IMR-90 (cell line): ENCODE data around the gene DNASE2.

ENCODE experiments used
- BHLHE40 ChIP-seq: fragments of 150-350 bp; IDR thresholded peaks from 2 replicates; pipeline ENCODE4 v1.6.1; 2016; ENCODE audit warnings: mild to moderate bottlenecking, low read depth, low read length
- CEBPB ChIP-seq: IDR thresholded peaks from 2 replicates; pipeline ENCODE4 v1.6.1; 2012; ENCODE audit warnings: low read depth, low read length, improper control_type of control experiment
- CHD1 ChIP-seq: IDR thresholded peaks from 2 replicates; pipeline ENCODE4 v1.6.1; 2012; ENCODE audit warnings: low read depth, low read length, improper control_type of control experiment
- MAFK ChIP-seq: IDR thresholded peaks from 2 replicates; pipeline ENCODE4 v1.6.1; 2012; ENCODE audit warnings: low read depth, low read length, improper control_type of control experiment
- MXI1 ChIP-seq: IDR thresholded peaks from 2 replicates; pipeline ENCODE4 v1.6.1; 2012; ENCODE audit warnings: low read depth, mild to moderate bottlenecking, low read length, moderate library complexity, borderline replicate concordance
- POLR2A ChIP-seq: IDR thresholded peaks from 2 replicates; pipeline ENCODE4 v1.6.1; 2012; ENCODE audit warnings: mild to moderate bottlenecking, low read depth, low read length
- RAD21 ChIP-seq: IDR thresholded peaks from 2 replicates; pipeline ENCODE4 v1.6.1; 2012; ENCODE audit warnings: low read length, improper control_type of control experiment
- RFX5 ChIP-seq: IDR thresholded peaks from 2 replicates; pipeline ENCODE4 v1.8.0; 2012; ENCODE audit warnings: low read depth, mild to moderate bottlenecking, low read length, moderate library complexity
- TF ChIP-seq, protein P1 (sequence below): conservative IDR thresholded peaks from 2 replicates; pipeline ENCODE4 v1.5.1; 2012; ENCODE audit warnings: mild to moderate bottlenecking, low read depth, low read length, improper control_type of control experiment
- TF ChIP-seq, protein P2 (sequence below): fragments of 150-350 bp; IDR thresholded peaks from 2 replicates; pipeline ENCODE4 v1.6.1; 2017; ENCODE audit warnings: mild to moderate bottlenecking, antibody characterized with exemption, low read length, low read depth

DNA sequence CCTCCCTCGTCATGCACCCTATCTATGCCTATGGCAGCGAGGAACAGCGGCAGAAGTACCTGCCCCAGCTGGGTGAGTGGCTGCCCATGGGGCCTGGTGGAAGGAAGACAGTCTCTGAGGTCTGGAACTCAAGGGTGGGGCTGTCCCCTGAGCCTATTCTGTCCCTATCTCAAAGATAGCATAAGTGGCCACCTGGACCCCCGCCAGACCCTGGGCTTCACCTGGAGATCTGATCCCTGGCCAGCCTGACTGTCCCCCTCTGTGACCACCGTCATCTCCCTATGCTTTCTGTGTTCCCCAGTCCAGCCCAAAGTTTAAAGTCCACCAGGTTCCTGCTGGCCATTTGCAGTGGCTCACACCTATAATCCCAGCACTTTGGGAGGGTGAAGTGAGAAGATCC lies 12.3 kb upstream of the DNASE2 start:
- TF ChIP-seq, protein P1, sequence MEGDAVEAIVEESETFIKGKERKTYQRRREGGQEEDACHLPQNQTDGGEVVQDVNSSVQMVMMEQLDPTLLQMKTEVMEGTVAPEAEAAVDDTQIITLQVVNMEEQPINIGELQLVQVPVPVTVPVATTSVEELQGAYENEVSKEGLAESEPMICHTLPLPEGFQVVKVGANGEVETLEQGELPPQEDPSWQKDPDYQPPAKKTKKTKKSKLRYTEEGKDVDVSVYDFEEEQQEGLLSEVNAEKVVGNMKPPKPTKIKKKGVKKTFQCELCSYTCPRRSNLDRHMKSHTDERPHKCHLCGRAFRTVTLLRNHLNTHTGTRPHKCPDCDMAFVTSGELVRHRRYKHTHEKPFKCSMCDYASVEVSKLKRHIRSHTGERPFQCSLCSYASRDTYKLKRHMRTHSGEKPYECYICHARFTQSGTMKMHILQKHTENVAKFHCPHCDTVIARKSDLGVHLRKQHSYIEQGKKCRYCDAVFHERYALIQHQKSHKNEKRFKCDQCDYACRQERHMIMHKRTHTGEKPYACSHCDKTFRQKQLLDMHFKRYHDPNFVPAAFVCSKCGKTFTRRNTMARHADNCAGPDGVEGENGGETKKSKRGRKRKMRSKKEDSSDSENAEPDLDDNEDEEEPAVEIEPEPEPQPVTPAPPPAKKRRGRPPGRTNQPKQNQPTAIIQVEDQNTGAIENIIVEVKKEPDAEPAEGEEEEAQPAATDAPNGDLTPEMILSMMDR = no peak
- TF ChIP-seq, protein P2, sequence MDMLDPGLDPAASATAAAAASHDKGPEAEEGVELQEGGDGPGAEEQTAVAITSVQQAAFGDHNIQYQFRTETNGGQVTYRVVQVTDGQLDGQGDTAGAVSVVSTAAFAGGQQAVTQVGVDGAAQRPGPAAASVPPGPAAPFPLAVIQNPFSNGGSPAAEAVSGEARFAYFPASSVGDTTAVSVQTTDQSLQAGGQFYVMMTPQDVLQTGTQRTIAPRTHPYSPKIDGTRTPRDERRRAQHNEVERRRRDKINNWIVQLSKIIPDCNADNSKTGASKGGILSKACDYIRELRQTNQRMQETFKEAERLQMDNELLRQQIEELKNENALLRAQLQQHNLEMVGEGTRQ = no peak
- TF ChIP-seq CHD1 (no peak), RAD21 (no peak), RFX5 (no peak), MAFK (no peak), POLR2A (no peak), CEBPB (no peak), BHLHE40 (no peak), MXI1 (no peak)
